Measurements from ENCODE around the gene THBS1.

THBS1 gene

DNA sequence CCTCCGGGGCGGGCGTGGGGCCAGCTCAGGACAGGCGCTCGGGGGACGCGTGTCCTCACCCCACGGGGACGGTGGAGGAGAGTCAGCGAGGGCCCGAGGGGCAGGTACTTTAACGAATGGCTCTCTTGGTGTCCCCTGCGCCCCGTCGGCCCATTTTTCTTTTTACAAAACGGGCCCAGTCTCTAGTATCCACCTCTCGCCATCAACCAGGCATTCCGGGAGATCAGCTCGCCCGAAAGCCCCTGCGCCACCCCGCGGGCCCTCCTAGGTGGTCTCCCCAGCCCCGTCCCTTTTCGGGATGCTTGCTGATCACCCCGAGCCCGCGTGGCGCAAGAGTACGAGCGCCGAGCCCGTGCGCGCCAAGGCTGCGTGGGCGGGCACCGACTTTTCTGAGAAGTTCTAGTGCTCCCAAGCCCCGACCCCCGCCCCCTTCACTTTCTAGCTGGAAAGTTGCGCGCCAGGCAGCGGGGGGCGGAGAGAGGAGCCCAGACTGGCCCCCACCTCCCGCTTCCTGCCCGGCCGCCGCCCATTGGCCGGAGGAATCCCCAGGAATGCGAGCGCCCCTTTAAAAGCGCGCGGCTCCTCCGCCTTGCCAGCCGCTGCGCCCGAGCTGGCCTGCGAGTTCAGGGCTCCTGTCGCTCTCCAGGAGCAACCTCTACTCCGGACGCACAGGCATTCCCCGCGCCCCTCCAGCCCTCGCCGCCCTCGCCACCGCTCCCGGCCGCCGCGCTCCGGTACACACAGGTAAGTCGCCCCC is at the start of gene THBS1:
Gene THBS1 (plus strand): TSS at position 595 of the 757 bp plus-strand sequence. CDS start 779 bp downstream, outside the sequence.
- DNase-seq (ENCODE audit: low read depth in 2 of 3, low spot score in 2 of 3) = peak; percentile 14 to 37 (median 23)

DNA sequence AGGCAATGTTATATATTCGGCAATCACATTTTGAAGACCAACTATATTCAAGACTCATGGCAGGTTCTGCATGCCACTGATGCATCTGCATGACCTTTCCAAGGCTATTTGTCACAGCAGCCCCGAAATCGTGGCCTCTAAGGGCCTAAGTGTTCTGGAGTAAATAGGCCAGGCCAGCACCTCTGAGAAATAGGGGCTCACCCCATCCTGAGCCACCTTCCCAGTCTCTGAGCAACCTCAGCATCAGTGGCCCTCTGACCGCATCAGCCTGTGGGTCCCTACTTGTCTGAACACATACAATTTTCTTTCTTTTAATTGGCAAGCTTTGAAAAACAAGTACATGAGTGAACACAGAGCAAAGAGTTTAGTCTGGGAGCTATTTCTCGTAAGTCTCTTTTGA is 45.9 kb upstream of the THBS1 start:
- no peak for DNase-seq (ENCODE audit: low read depth in 2 of 3, low spot score in 2 of 3)

DNA sequence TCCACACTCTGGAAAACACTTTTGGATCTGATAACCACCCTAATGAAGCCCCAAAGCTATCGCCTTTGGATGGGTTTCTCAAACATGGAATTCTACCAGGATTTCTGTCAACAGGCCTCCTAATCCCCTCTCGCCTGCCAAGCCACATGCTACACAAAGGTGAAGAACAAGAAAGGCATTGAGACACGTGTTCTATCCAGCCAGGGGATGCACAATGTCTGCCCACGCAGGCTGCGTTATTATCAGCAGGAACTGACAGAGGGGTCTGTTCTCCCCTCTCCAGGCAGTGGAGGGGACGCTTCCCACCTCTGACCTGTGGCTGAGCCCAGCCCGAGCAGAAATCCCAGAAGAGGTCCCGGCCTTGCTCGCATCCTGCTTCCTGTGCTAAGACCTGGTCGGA is 45.4 kb upstream of the THBS1 start:
- no peak for DNase-seq (ENCODE audit: low read depth in 2 of 3, low spot score in 2 of 3)

DNA sequence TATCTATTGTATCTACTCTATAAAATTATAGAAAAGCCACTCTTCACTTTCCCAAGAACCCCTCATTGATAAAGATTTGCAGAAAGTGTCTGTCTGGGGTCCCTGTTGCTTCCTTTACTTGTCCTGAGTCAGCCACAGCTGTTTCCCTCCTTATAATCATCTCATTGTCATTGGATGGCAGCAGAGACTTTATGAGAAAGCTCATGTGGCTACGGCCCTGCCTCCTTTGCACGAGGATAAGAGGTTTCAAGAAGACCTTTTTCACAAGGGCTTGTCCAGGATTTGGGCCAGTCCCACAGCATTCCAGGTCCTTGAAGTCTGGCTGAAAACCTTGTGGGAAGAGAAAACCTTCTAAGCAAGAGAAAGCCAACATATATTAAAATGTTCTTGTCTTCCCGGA is 41.9 kb upstream of the THBS1 start:
- DNase-seq (ENCODE audit: low read depth in 2 of 3, low spot score in 2 of 3) = no peak

DNA sequence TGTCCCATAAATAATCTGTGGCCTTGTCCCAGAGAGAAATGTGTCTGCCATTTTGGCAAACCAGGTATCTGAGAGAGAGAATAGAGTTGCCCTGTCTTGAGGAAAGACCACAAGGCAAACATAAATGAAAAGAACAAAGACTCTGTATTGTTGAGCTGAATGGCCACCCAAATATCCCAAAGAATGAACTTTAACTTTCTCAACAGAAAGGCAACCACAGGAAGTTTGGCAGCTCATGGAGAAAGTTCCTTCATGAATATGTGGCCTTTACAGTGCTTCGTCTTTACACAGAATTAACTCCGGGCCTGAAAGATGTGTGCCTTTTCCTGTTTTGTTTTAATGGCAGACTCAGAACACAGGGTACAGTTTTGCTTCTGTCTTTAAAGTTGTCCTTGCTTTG is 41.4 kb upstream of the THBS1 start:
- no peak for DNase-seq (ENCODE audit: low read depth in 2 of 3, low spot score in 2 of 3)

DNA sequence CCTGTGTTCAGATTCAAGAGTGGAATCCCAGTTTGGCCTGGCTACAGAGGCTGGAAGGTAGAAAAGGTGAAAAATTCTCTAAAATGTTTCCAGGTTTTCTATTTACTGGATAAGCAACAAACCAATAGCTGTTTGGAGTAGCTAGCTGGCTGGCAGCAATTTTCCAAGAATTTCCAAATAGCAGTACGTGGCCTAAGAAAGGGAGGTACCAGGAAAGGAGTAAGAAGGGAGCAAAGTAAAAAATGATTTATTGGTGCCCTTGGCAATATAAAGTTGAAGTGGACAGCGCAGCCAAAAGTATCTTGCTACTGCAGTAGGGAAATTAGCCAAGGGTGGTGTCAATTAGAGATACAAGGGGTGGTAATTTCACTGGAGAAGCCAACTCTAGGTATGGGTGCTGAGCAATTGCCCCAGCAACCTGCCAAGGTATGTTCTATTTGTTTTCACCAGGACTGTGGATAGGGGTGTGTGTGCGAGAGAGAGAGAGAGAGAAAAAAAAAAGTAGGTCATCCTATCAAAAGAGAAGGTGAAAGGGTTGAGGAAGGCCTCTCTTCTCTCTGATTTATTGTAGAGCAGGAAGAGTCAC is 40.8 kb upstream of the THBS1 start:
- DNase-seq (ENCODE audit: low read depth in 2 of 3, low spot score in 2 of 3) = no peak

DNA sequence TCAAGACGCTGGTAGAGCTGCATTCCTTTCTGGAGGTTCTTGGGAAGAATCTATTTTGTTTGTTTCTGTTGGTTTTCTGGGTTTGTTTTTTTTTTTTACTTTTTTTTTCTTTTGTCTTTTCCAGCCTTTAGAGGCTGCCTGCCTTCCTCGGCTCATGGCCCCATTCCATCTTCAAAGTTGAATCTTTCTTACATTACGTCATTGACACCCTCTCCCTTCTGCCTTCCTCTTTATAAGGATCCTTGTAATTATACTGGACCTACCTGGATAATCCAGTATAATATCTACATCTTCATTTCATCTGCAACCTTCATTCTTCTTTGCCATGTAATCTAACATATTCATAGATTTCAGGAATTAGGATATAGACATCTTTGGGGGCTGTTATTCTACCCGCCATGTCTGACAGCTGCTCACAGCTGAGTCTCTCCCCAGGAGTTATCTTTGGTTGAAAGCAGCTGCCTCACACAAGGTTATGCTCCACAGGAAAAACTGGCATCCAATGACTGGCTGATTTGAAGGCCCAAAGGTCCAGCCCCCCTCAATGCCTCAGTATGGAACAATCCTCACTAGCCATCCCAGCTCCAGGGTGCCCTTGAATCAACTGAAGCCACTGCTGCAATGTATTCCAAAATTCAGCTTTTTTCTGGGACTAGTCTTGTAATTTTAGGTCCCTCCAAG is 38.4 kb upstream of the THBS1 start:
- no peak for DNase-seq (ENCODE audit: low read depth in 2 of 3, low spot score in 2 of 3)

DNA sequence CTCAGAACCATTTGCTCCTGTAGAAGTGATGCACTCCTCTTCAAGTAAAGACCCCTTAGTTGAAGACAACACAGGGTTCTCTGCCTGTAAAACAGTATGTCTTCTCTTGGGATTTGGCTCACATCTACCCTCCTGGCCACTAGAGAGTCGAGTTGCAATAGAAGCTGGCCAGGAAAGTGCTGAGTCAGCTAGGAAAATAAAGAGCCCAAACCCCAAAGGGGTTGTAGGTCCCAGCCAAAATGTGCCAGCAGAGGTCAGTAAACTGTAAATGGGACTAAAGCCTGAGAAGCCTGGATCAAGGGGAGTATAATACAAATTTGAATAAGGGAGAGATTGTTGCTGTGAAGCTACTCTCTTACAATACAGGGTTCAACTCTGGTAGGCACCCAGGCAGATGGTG is 37.2 kb upstream of the THBS1 start:
- no peak for DNase-seq (ENCODE audit: low read depth in 2 of 3, low spot score in 2 of 3)

DNA sequence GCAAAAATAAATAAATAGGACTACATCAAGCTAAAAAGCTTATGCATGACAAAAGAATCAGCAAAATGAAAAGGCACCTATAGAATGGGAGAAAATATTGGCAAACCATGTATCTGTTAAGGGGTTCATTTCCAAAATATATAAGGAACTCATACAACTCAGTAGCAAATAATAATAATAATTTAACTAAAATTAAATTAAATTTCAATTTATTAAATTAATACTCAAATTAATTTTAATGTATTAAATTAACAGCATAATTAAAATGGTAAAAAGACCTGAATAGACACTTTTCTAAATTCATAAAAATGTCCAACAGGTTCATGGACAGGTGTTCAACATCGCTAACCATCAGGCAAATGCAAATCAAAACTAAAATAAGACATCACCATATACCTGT is 34.0 kb upstream of the THBS1 start:
- DNase-seq (ENCODE audit: low read depth in 2 of 3, low spot score in 2 of 3) = no peak

DNA sequence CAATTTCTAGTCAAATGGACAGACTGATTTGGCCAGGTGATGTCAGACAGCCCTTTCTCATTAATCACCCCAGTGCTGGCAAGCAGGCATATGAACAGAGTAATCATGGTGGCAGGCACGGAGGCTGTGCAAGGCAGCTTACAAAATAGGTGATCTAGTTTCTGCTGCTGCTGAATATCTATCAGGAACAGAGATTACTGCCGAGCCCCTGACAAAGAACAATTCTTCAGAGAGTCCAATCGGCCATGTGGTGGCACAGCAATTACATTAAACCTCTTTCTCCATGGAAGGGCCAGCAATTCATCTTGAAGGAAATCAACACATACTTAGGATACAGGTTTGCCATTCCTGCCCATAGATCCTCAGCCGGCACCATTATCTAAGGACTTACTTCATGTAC is 32.3 kb upstream of the THBS1 start:
- DNase-seq (ENCODE audit: low read depth in 2 of 3, low spot score in 2 of 3) = no peak

DNA sequence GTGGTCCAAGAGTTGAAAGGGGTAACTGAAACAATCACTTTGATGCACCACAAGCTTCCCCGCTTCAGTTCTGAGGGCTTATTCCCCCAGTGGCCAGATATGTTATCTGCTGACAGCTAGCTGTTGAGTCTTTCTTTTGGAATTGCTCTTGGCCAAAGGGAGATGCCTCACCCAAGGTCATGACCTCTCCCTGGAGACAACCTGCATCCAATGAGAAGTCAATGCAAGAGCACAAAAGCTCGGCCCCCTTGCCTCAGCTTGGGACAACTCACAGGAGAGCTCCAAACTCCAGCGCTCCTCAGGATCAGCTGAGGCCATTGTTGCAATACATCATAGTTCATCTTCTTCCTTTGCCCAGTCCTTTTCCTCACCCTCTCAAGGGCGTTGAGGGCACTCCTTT is 31.0 kb upstream of the THBS1 start:
- DNase-seq (ENCODE audit: low read depth in 2 of 3, low spot score in 2 of 3) = no peak

DNA sequence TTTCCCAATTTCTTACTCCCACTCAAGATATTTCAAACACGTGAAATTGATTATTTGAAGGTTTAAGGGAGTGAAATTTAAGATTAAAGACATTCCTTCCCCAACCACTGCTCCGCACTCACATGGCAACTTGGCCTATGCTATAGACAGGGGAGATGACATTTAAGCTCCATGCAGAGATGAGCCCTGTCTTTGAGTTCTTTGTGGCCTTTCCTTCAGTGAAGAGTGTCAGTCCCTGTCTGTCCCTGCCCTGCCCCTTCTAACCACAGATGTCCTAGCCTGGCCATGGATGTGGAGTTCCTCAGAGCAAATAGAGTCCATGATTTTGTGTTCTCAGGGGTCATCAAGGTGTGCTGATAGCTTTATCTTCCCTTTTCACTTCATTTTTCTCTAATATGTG is 29.4 kb upstream of the THBS1 start:
- no peak for DNase-seq (ENCODE audit: low read depth in 2 of 3, low spot score in 2 of 3)

DNA sequence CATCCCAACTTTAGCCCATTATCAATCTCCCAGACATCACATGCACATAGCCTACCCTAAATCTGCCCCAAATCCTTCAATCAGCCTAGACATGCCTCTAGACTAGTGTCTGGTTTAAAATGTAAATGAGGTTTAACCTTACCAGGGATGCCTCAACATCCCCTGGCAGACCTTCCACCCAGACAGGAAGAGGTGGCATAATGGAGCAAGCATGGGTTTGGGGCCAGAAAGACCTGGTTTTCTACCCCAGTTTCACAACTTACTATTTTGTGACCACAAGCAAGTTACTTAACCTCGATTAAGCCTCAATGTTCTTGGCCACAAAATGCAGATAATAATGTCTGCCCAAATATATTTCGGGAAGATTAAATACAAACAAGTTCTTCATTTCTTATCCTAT is 28.3 kb upstream of the THBS1 start:
- no peak for DNase-seq (ENCODE audit: low read depth in 2 of 3, low spot score in 2 of 3)

DNA sequence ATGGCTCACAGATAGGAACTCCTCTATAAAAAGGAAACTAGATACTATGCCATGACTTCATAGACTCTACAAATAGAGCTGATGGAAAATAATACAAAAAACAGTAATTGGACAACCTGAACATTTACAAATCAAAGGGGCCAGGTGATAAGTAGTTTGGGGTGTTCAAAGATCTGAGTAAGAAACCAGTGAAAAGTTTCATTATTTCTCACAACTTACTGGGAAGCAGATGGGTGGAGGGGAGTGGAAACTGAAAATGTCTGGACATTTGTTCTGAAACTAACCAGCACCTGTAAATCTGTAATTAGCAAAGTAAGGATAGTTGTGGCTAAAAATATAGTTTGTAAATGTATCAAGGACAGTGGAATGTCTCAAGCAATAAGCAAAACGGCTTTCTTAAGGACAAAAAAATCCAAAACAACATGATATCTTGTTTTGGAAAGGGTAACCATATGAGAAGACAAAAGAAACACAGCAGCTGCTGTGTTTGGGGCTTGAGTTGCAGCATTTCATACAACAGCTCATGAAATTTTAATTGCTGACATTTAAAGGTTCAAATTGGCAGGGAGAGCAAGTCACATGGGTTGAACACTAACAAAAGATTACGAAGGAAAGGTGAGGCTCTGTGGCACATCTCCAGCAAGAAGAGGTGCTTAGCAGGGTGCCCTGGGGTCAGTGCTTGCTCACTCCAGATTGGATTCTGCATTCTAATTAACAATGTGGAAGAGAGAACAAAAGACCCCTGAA is 26.8 kb upstream of the THBS1 start:
- DNase-seq (ENCODE audit: low read depth in 2 of 3, low spot score in 2 of 3) = no peak

DNA sequence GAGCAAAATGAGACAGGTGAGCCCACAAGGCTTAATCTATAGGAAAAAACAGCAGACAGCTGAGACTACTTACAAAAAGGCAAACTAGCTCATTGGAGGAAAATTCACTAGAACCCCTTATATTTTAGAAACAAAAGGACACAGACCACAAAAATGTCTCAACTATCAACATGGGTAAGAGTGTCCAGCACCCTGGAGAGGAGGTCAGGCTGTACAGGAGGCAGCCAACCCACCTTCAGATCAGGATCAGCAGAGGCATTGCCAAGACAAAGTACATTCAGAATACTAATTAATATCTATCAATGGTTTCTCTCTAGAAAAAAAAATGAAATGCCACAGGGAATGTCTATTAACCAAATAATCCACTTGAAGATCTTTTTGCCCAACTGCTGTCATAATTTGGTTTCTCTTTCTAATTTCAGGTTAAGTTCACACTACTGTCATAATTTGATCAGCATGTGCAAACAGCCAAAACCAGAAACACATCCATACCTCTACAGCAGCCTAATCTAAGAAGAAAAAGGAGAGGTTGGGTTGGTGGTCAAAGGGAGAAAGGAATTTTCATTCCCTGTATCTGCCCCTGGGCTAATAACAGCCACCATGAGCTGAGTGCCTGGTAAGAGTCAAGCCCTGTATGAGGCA is 26.0 kb upstream of the THBS1 start:
- no peak for DNase-seq (ENCODE audit: low read depth in 2 of 3, low spot score in 2 of 3)

DNA sequence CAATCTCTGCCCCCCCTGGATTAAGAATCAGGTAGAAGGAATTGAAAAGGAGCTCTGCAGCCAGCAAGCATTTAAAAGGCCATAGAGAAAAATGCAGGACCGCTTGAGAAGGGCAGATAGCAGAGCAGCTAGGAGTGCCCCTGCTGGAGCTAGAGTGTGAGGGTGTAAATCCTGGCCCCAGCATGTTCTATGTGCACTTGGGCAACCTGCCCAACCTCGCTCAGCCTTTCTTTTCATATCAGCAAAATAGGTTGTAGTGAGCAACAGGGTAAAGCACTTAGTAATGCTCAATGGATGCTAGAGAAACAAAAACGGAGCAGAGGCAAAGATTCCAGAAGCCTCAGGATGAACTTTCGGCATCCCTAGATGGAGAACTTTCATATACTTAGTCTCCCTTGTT is 25.0 kb upstream of the THBS1 start:
- DNase-seq (ENCODE audit: low read depth in 2 of 3, low spot score in 2 of 3) = no peak

DNA sequence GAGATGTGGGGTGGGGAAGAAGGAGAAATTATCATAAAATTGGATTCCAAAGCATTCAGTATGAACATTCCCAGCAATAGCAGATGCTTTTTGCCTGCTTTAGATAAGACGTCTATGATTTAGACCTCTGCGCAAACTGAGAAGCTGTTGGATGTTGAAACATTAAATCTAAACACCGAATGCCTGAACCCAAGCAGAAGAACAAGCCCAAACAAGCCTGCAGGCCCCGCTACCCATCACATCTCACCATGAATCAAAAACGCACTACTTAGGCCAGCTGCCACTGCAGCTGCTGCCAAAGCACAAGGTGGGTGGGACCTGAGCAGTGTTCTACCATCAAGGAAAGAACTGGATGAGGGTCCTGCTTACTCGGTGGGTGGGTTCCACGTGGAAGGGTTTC is 24.4 kb upstream of the THBS1 start:
- DNase-seq (ENCODE audit: low read depth in 2 of 3, low spot score in 2 of 3) = no peak

DNA sequence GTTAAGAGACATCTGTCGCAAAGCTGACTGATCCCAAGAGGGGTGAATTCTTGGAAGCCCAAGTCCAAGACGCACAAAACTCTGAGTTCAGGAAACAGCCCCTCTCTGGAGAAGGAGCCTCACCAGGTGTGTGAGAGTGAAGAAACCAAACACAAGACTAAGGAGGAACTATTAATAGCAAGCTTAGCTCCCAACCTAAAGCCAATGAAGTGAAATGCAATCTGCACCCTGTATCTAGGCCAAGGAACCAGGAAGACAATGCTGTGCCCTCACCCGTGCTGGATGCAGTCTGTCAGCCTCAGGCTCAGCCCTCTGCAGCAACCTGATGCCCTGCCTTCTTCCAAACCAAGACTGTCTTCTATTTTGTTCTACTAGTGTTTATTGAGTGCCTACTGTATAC is 22.5 kb upstream of the THBS1 start:
- no peak for DNase-seq (ENCODE audit: low read depth in 2 of 3, low spot score in 2 of 3)

DNA sequence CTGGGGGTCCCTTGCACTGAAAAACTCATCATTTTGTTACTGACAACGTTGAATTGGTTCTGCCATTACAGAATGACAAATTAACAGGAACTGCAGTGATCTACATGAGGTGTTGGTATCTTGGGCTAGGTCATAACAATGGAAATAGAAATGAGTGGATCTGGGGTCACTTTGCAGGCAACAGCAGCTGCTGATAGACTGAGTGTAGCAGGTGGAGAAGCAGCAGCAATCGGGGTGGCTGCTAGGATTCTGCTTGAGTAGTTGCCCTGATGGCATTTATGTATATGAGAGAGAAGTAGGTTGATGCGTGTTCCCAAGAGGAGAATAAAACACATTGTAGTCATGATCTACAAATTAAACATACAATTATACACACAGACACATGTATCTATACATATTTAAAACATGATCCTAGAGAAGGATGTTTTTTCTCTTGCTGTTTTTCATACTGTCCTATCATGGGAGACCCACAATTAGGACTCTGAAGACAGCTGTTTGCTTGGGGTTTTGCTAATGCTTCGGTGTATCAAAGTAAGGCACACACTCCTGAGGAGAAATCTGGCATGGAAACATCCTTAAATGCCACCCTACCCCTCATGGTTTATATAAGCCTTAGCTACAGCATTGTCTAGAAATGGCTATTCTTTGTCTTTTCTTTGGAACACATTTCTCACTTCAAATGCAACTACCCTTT is 15.8 kb upstream of the THBS1 start:
- no peak for DNase-seq (ENCODE audit: low read depth in 2 of 3, low spot score in 2 of 3)

DNA sequence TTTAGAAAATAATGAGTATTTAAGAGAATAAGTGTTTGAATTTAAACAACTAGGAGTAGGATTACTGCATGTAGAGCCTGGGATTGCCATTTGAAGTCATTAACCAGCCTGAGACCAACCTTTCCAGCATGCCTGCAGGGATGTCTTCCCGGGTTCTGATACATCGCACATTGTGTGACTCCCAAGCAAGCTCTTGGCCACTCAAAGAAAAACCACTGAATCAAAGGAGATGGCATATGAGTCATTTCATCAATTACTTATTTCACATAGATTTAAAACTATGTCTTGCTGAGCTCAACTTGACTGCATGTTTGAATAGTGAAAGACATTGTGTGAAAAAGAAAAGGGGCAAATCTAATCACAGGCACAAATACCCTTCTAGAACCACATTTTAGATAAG is 15.0 kb upstream of the THBS1 start:
- DNase-seq (ENCODE audit: low read depth in 2 of 3, low spot score in 2 of 3) = no peak

DNA sequence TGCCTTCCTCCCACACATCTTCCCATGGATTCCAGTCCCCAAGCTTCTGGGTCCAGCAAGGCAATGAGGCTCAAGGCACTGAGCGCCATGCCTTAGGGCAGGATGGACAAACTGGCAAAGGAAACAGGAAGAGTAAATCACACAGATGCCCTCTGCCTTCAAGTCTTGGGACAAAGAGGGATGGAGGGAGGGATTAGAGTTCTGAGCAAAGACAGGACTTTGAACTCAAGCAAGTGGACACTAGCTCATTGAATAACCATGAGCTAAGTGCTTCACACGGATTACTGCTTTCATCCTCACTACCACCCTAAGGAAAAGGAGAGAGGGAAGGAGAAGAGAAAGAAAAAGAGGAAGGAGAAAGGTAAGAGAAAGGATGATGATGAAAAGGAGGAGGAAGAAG is 7.6 kb upstream of the THBS1 start:
- no peak for DNase-seq (ENCODE audit: low read depth in 2 of 3, low spot score in 2 of 3)

Data from activated CD8-positive, alpha-beta memory T cell treated with anti-CD3 and anti-CD28 coated beads for 48 hours (primary cell).